IMR-90 (cell line): ENCODE measurements around the gene TCF20. TPM values are rescaled to one million over a fixed set of nuclear protein-coding genes. Genes with fewer than 3 reads are reported as not detected.

Experiments
- ATAC-seq: fragments of 200-7000 bp; cut with Tn5 transposase; 2 replicates; pipeline ENCODE4 v1.9.1; 2020; ENCODE audit warnings: low read depth, mild to moderate bottlenecking, moderate library complexity
- BruUV-seq: library from RNA; stranded (reverse); fragments of 400-500 nt; replicated peaks from 2 replicates; lab custom pipeline; 2021; lab: Mats Ljungman, UMichigan
- CTCF ChIA-PET: fragments of 300-600 bp; formaldehyde crosslinking; extraction: SDS; loops from one replicate; lab custom pipeline; 2021; ENCODE audit warnings: antibody characterized with exemption; lab: Yijun Ruan, JAX
- POLR2A ChIA-PET: fragments of 300-600 bp; sonication (Branson Sonifier 250); formaldehyde crosslinking; loops from one replicate; lab custom pipeline; 2022; ENCODE audit warnings: antibody characterized with exemption; ENCODE audit not compliant: unreplicated experiment; lab: Charles Lee
- DNase-seq: peaks from one replicate; pipeline ENCODE4 v3.0.0; 2013
- H2AFZ ChIP-seq: replicated peaks from 2 replicates; pipeline ENCODE3; 2013; ENCODE audit warnings: low read length, mild to moderate bottlenecking; ENCODE audit not compliant: poor library complexity
- H2AK5ac ChIP-seq: 2 replicates; pipeline ENCODE4 v1.6.1; 2013; ENCODE audit warnings: low read depth, low read length, inconsistent platforms
- H2AK9ac ChIP-seq: replicated peaks from 2 replicates; pipeline ENCODE3; 2013; ENCODE audit warnings: mild to moderate bottlenecking, low read depth, low read length, moderate library complexity; ENCODE audit not compliant: poor library complexity
- H2BK120ac ChIP-seq: 2 replicates; pipeline ENCODE4 v1.6.1; 2013; ENCODE audit warnings: low read depth, low read length, inconsistent platforms
- H2BK15ac ChIP-seq: 3 replicates; pipeline ENCODE4 v1.6.1; 2013; ENCODE audit warnings: low read depth, low read length, inconsistent platforms
- H2BK20ac ChIP-seq: 2 replicates; pipeline ENCODE4 v1.6.1; 2013; ENCODE audit warnings: low read depth, mild to moderate bottlenecking, inconsistent platforms, low read length, moderate library complexity
- H2BK5ac ChIP-seq: 2 replicates; pipeline ENCODE4 v1.6.1; 2013; ENCODE audit warnings: mild to moderate bottlenecking, low read depth, low read length, inconsistent platforms; ENCODE audit not compliant: poor library complexity, severe bottlenecking
- H3K14ac ChIP-seq: replicated peaks from 2 replicates; pipeline ENCODE4 v1.6.1; 2013; ENCODE audit warnings: low read depth, low read length, inconsistent platforms
- H3K18ac ChIP-seq: 2 replicates; pipeline ENCODE4 v1.6.1; 2013; ENCODE audit warnings: low read depth, low read length, control low read depth
- H3K23ac ChIP-seq: 2 replicates; pipeline ENCODE4 v1.6.1; 2013; ENCODE audit warnings: low read depth, low read length, inconsistent platforms
- H3K27ac ChIP-seq: 2 replicates; pipeline ENCODE4 v1.5.1; 2013; ENCODE audit warnings: mild to moderate bottlenecking, control low read depth, low read length; ENCODE audit not compliant: insufficient read depth
- H3K27me3 ChIP-seq: 2 replicates; pipeline ENCODE4 v1.6.1; 2013; ENCODE audit warnings: low read length; ENCODE audit not compliant: control insufficient read depth, insufficient read depth
- H3K36me3 ChIP-seq: 2 replicates; pipeline ENCODE4 v1.6.1; 2013; ENCODE audit warnings: low read length, mixed read lengths; ENCODE audit not compliant: control insufficient read depth, insufficient read depth
- H3K4ac ChIP-seq: 2 replicates; pipeline ENCODE4 v1.6.1; 2013; ENCODE audit warnings: low read depth, low read length, inconsistent platforms
- H3K4me1 ChIP-seq: 2 replicates; pipeline ENCODE4 v1.6.1; 2013; ENCODE audit warnings: low read length, mixed read lengths; ENCODE audit not compliant: control insufficient read depth, insufficient read depth
- H3K4me2 ChIP-seq: 2 replicates; pipeline ENCODE4 v1.6.1; 2013; ENCODE audit warnings: low read depth, mild to moderate bottlenecking, control low read depth, low read length, moderate library complexity
- H3K4me3 ChIP-seq: 2 replicates; pipeline ENCODE4 v1.5.1; 2013; ENCODE audit warnings: low read depth, mild to moderate bottlenecking, control low read depth, low read length, moderate library complexity; ENCODE audit not compliant: insufficient read depth
- H3K56ac ChIP-seq: 2 replicates; pipeline ENCODE4 v1.6.1; 2013; ENCODE audit warnings: low read length, inconsistent platforms; ENCODE audit not compliant: insufficient read depth; ENCODE audit errors: extremely low read depth
- H3K79me1 ChIP-seq, 2 experiments: 2 replicates each; pipeline ENCODE4 v1.6.1; 2013; ENCODE audit warnings: low read length in 2 of 2, inconsistent platforms in 1 of 2, low read depth in 1 of 2
- H3K9ac ChIP-seq: 2 replicates; pipeline ENCODE4 v1.6.1; 2013; ENCODE audit warnings: low read depth, low read length, control low read depth
- H3K9me1 ChIP-seq: 2 replicates; pipeline ENCODE4 v1.6.1; 2013; ENCODE audit warnings: low read length, inconsistent platforms; ENCODE audit not compliant: insufficient read depth
- H3K9me3 ChIP-seq: 2 replicates; pipeline ENCODE4 v1.6.1; 2013; ENCODE audit warnings: low read length; ENCODE audit not compliant: control insufficient read depth, insufficient read depth
- H4K20me1 ChIP-seq: 2 replicates; pipeline ENCODE4 v1.6.1; 2013; ENCODE audit warnings: low read length, inconsistent platforms; ENCODE audit not compliant: insufficient read depth
- H4K5ac ChIP-seq: 2 replicates; pipeline ENCODE4 v1.6.1; 2013; ENCODE audit warnings: mild to moderate bottlenecking, low read depth, low read length, control low read depth
- H4K8ac ChIP-seq, 2 experiments: 2 replicates each; pipeline ENCODE4 v1.6.1; 2013; ENCODE audit warnings: low read depth in 2 of 2, low read length in 2 of 2, control low read depth in 1 of 2, inconsistent platforms in 1 of 2
- H4K91ac ChIP-seq: 2 replicates; pipeline ENCODE4 v1.6.1; 2013; ENCODE audit warnings: low read depth, low read length, inconsistent platforms; ENCODE audit not compliant: insufficient read depth
- BHLHE40 ChIP-seq: fragments of 150-350 bp; IDR thresholded peaks from 2 replicates; pipeline ENCODE4 v1.6.1; 2016; ENCODE audit warnings: mild to moderate bottlenecking, low read depth, low read length
- CEBPB ChIP-seq: IDR thresholded peaks from 2 replicates; pipeline ENCODE4 v1.6.1; 2012; ENCODE audit warnings: low read depth, low read length, improper control_type of control experiment
- RAD21 ChIP-seq: IDR thresholded peaks from 2 replicates; pipeline ENCODE4 v1.6.1; 2012; ENCODE audit warnings: low read length, improper control_type of control experiment
- RCOR1 ChIP-seq: IDR thresholded peaks from 2 replicates; pipeline ENCODE4 v1.6.1; 2012; ENCODE audit warnings: mild to moderate bottlenecking, low read length, improper control_type of control experiment; ENCODE audit not compliant: insufficient replicate concordance
- RFX5 ChIP-seq: IDR thresholded peaks from 2 replicates; pipeline ENCODE4 v1.8.0; 2012; ENCODE audit warnings: low read depth, mild to moderate bottlenecking, low read length, moderate library complexity
- WGBS, 2 experiments: methylation state at CpG; one replicate each; pipeline versions ENCODE4 v1.1.5 to v1.1.7; 2013; ENCODE audit warnings: missing lambda C conversion rate in 2 of 2; ENCODE audit not compliant: insufficient read length in 1 of 2; ENCODE audit errors: extremely low coverage in 2 of 2; 5-methylcytosine and 5-hydroxymethylcytosine counted together
- dilution Hi-C: fragments of 300-500 bp; cut with HindIII; formaldehyde crosslinking; loops from one replicate; pipeline ENCODE4 v1.14.3; 2018; ENCODE audit warnings: low sequenced_read_pairs; ENCODE audit not compliant: unreplicated experiment
- in situ Hi-C: fragments of 300-500 bp; cut with MboI; formaldehyde crosslinking; loops from 3 replicates; pipeline ENCODE4 v1.14.3; 2019; ENCODE audit warnings: low sequenced_read_pairs, inconsistent platforms, mixed read lengths
- intact Hi-C: fragments of 100-400 bp; cut with micrococcal nuclease; formaldehyde crosslinking; loops from 2 replicates; pipeline ENCODE4 v1.10.0; 2022
- polyA plus RNA-seq, 3 experiments: library from polyadenylated mRNA; depleted of rRNA; stranded (reverse); fragments of >200 nt; gene quantifications; 2 replicates each; pipeline ENCODE4 v1.2.3, GENCODE V29; 2012; ENCODE audit warnings: low replicate concordance in 1 of 3
- total RNA-seq: library from RNA; depleted of rRNA; stranded (reverse); fragments of >200 nt; gene quantifications from 2 replicates; pipeline ENCODE4 v1.2.3, GENCODE V29; 2012

TCF20 gene
- total and polyA plus RNA-seq, 2 of the 4 experiments (the other 2 are of a cell fraction): 8.9 to 23.7 TPM

DNA sequence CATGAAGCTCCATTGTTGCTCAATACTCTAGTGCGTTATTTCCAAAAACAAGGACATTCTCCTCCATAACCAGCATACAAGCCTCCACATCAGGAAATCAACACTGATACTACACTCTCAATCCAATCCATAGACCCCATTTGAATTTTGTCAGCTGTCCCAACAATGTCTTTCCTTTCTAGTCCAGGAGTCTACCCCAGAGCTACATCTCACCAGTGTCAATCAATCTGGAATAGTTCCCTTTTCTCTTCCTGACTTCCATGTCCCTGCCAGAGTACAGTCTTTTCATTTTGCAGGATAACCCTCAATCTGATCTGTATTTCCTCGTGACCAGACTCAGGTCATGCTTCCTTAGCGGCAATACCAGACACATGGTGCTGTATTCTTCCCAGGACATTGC is 43.0 kb downstream of the TCF20 start:
- H2BK5ac ChIP-seq: no peak overlapping the region
- H3K4me2 ChIP-seq: no peak overlapping the region
- H2BK20ac ChIP-seq: no peak overlapping the region
- ChIA-PET POLR2A (no interaction called here), CTCF (no interaction called here)
- H4K8ac ChIP-seq: no peak overlapping the region
- dilution Hi-C loops (no loop called here), intact Hi-C loops (no loop called here), in situ Hi-C loops (no loop called here)
- peaks cover 51 to 70% of the 10 kb centered on the region in 2 experiments for H3K79me1 ChIP-seq
- no peak overlapping the region for H3K23ac ChIP-seq
- ATAC-seq (no peak), DNase-seq (no peak)
- H3K9me3 ChIP-seq: no peaks in the 10 kb centered on the region
- H3K9me1 ChIP-seq: peaks cover 16% of the 10 kb centered on the region
- no peak overlapping the region for H3K56ac ChIP-seq
- H3K36me3 ChIP-seq: no peaks in the 10 kb centered on the region
- no peak overlapping the region for H2AFZ ChIP-seq
- 100% methylated on average over 1 of the region's 3 CpGs; no CpG with 5 or more reads in 1 of the 2 experiments for WGBS, 2 experiments
- no TSS peak for BruUV-seq
- no peak overlapping the region for H3K4me3 ChIP-seq
- no peak overlapping the region for H3K18ac ChIP-seq
- H3K14ac ChIP-seq: no peak overlapping the region
- no peaks in the 10 kb centered on the region for H3K27me3 ChIP-seq
- no peak overlapping the region for H3K27ac ChIP-seq
- TF ChIP-seq RCOR1 (no peak), BHLHE40 (no peak), RFX5 (no peak), CEBPB (peak; percentile 21; the same call in 1 of the 2 replicates), RAD21 (no peak)
- no peak overlapping the region for H2BK120ac ChIP-seq
- H4K20me1 ChIP-seq: peaks cover 64% of the 10 kb centered on the region
- no peak overlapping the region for H4K5ac ChIP-seq
- H2AK9ac ChIP-seq: no peak overlapping the region
- H2AK5ac ChIP-seq: no peak overlapping the region
- H3K9ac ChIP-seq: no peak overlapping the region
- no peak overlapping the region for H2BK15ac ChIP-seq
- no peak overlapping the region for H4K91ac ChIP-seq
- H3K4ac ChIP-seq: no peak overlapping the region
- H3K4me1 ChIP-seq: peaks cover 7% of the 10 kb centered on the region
